Neural cell (in vitro differentiated cells): ENCODE measurements around the gene CACNA1D. TPM values are rescaled to one million over a fixed set of nuclear protein-coding genes. Genes with fewer than 3 reads are reported as not detected.

Experiments
- H2AFZ ChIP-seq: fragments of 200-600, 300-800 bp; sonication (generic), shearing (Covaris generic); 2 replicates; pipeline ENCODE4 v1.6.0; 2014; ENCODE audit warnings: low read depth, mild to moderate bottlenecking, antibody characterized with exemption, low read length, moderate library complexity
- H3F3A ChIP-seq: fragments of 200-600 bp; shearing (Covaris generic); 2 replicates; pipeline ENCODE4 v1.6.1; 2016; ENCODE audit warnings: mild to moderate bottlenecking, moderate library complexity, mixed read lengths, antibody characterized with exemption, low read length; ENCODE audit not compliant: insufficient read depth, poor library complexity, severe bottlenecking
- H3K27ac ChIP-seq: fragments of 200-600, 300-800 bp; sonication (generic), shearing (Covaris generic); 2 replicates; pipeline ENCODE4 v1.5.1; 2014; ENCODE audit warnings: mild to moderate bottlenecking, low read length, moderate library complexity
- H3K27me3 ChIP-seq: fragments of 300-800, 200-600 bp; sonication (generic), shearing (Covaris generic); 2 replicates; pipeline ENCODE4 v1.6.0; 2014; ENCODE audit warnings: mild to moderate bottlenecking, low read depth, low read length, moderate library complexity; ENCODE audit not compliant: insufficient read depth
- H3K36me3 ChIP-seq: fragments of 300-800, 200-600 bp; sonication (generic), shearing (Covaris generic); 2 replicates; pipeline ENCODE4 v1.5.1; 2014; ENCODE audit warnings: mild to moderate bottlenecking, antibody characterized with exemption, low read length, moderate library complexity; ENCODE audit not compliant: insufficient read depth
- H3K4me2 ChIP-seq: fragments of 300-800, 200-600 bp; sonication (generic), shearing (Covaris generic); 2 replicates; pipeline ENCODE4 v1.6.0; 2014; ENCODE audit warnings: mild to moderate bottlenecking, low read length
- H3K4me3 ChIP-seq: fragments of 300-800, 200-600 bp; sonication (generic), shearing (Covaris generic); 2 replicates; pipeline ENCODE4 v1.5.1; 2014; ENCODE audit warnings: mild to moderate bottlenecking, low read length, moderate library complexity
- H3K79me2 ChIP-seq: fragments of 200-600 bp; shearing (Covaris generic); replicated peaks from 2 replicates; pipeline ENCODE4 v1.6.0; 2014; ENCODE audit warnings: mild to moderate bottlenecking, low read length, moderate library complexity; ENCODE audit not compliant: insufficient read depth
- H3K9ac ChIP-seq: fragments of 300-800, 200-600 bp; sonication (generic), shearing (Covaris generic); 2 replicates; pipeline ENCODE4 v1.6.1; 2016; ENCODE audit warnings: mild to moderate bottlenecking, low read length, mixed read lengths
- H3K9me2 ChIP-seq: fragments of 200-600 bp; shearing (Covaris generic); 2 replicates; pipeline ENCODE4 v1.6.1; 2016; ENCODE audit warnings: mild to moderate bottlenecking, low read length, mixed read lengths; ENCODE audit not compliant: insufficient read depth
- H3K9me3 ChIP-seq: fragments of 200-600, 300-800 bp; sonication (generic), shearing (Covaris generic); 2 replicates; pipeline ENCODE4 v1.6.1; 2016; ENCODE audit warnings: mild to moderate bottlenecking, mixed run types, low read length, moderate library complexity, mixed read lengths
- H4K20me1 ChIP-seq: fragments of 200-600 bp; shearing (Covaris generic); 2 replicates; pipeline ENCODE4 v1.6.1; 2016; ENCODE audit warnings: mild to moderate bottlenecking, mixed run types; ENCODE audit not compliant: insufficient read depth
- EP300 ChIP-seq: fragments of 450-650 bp; conservative IDR thresholded peaks from 2 replicates; pipeline ENCODE4 v1.6.1; 2014; ENCODE audit warnings: antibody characterized with exemption, mild to moderate bottlenecking, moderate library complexity; ENCODE audit not compliant: poor library complexity, severe bottlenecking
- EZH2 ChIP-seq: fragments of 200-600, 300-800 bp; shearing (Covaris generic), sonication (generic); IDR thresholded peaks from 2 replicates; pipeline ENCODE4 v1.6.1; 2014; ENCODE audit warnings: antibody characterized with exemption, low read length, borderline replicate concordance, mild to moderate bottlenecking; ENCODE audit not compliant: insufficient read depth, poor library complexity, severe bottlenecking
- MXI1 ChIP-seq: fragments of 450-650 bp; conservative IDR thresholded peaks from 2 replicates; pipeline ENCODE4 v1.6.1; 2014; ENCODE audit warnings: antibody characterized with exemption, mild to moderate bottlenecking; ENCODE audit not compliant: poor library complexity, severe bottlenecking
- POLR2AphosphoS5 ChIP-seq: IDR thresholded peaks from 2 replicates; pipeline ENCODE4 v1.6.1; 2012
- RAD21 ChIP-seq: fragments of 450-650 bp; conservative IDR thresholded peaks from 2 replicates; pipeline ENCODE4 v1.6.1; 2014; ENCODE audit warnings: antibody characterized with exemption, mild to moderate bottlenecking, moderate library complexity
- REST ChIP-seq: IDR thresholded peaks from 2 replicates; pipeline ENCODE4 v1.6.1; 2012; ENCODE audit warnings: borderline replicate concordance
- SMC3 ChIP-seq: fragments of 450-650 bp; conservative IDR thresholded peaks from 2 replicates; pipeline ENCODE4 v1.6.1; 2014; ENCODE audit warnings: antibody characterized with exemption, mild to moderate bottlenecking, moderate library complexity; ENCODE audit not compliant: poor library complexity
- TAF1 ChIP-seq: IDR thresholded peaks from 2 replicates; pipeline ENCODE4 v1.6.1; 2012; ENCODE audit warnings: low read depth
- polyA minus RNA-seq: library from RNA; depleted of rRNA, polyadenylated mRNA; stranded (reverse); fragments of >200 nt; gene quantifications from 2 replicates; pipeline ENCODE4 v1.2.3, GENCODE V29; 2014
- polyA plus RNA-seq: library from polyadenylated mRNA; depleted of rRNA; stranded (reverse); fragments of >200 nt; gene quantifications from 2 replicates; pipeline ENCODE4 v1.2.3, GENCODE V29; 2014
- TF ChIP-seq, protein P1 (sequence below): fragments of 450-650 bp; IDR thresholded peaks from 2 replicates; pipeline ENCODE4 v1.5.1; 2014; ENCODE audit warnings: antibody characterized with exemption, mild to moderate bottlenecking, moderate library complexity; ENCODE audit not compliant: poor library complexity, severe bottlenecking

CACNA1D gene
- 22.5 and 24.9 TPM in 2 replicates for polyA plus RNA-seq
- polyA minus RNA-seq, result 43.1 and 56.5 TPM in 2 replicates

GRCh38 chr3:53493963-53494791, at the start of gene CACNA1D:
TSS of gene CACNA1D (plus strand) at chr3:53494611. CDS start at chr3:53495167, 556 bp downstream.
- H4K20me1 ChIP-seq, result no peaks in the 10 kb centered on the region
- no peaks in the 10 kb centered on the region for H3K9me3 ChIP-seq
- TF ChIP-seq MXI1 (peak; percentile 56), SMC3 (peak; percentile 57), EP300 (peak; percentile 32), RAD21 (peak; percentile 49), REST (no peak), POLR2AphosphoS5 (no peak), TAF1 (no peak), EZH2 (no peak)
- TF ChIP-seq, protein P1, sequence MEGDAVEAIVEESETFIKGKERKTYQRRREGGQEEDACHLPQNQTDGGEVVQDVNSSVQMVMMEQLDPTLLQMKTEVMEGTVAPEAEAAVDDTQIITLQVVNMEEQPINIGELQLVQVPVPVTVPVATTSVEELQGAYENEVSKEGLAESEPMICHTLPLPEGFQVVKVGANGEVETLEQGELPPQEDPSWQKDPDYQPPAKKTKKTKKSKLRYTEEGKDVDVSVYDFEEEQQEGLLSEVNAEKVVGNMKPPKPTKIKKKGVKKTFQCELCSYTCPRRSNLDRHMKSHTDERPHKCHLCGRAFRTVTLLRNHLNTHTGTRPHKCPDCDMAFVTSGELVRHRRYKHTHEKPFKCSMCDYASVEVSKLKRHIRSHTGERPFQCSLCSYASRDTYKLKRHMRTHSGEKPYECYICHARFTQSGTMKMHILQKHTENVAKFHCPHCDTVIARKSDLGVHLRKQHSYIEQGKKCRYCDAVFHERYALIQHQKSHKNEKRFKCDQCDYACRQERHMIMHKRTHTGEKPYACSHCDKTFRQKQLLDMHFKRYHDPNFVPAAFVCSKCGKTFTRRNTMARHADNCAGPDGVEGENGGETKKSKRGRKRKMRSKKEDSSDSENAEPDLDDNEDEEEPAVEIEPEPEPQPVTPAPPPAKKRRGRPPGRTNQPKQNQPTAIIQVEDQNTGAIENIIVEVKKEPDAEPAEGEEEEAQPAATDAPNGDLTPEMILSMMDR, result peak; percentile 21
- peak within 1 kb of the TSS; percentile 56 for H2AFZ ChIP-seq
- no peaks in the 10 kb centered on the region for H3K9me2 ChIP-seq
- peak within 1 kb of the TSS; percentile 63 for H3K9ac ChIP-seq
- H3K79me2 ChIP-seq, result no peaks in the 10 kb centered on the region
- H3K4me3 ChIP-seq, result peak within 1 kb of the TSS; percentile 92
- peak within 1 kb of the TSS; percentile 82 for H3K4me2 ChIP-seq
- H3K36me3 ChIP-seq, result no peaks in the 10 kb centered on the region
- H3F3A ChIP-seq, result no peaks in the 10 kb centered on the region
- H3K27ac ChIP-seq, result peak within 1 kb of the TSS; percentile 15
- peaks cover 24% of the 10 kb centered on the region for H3K27me3 ChIP-seq

DNA sequence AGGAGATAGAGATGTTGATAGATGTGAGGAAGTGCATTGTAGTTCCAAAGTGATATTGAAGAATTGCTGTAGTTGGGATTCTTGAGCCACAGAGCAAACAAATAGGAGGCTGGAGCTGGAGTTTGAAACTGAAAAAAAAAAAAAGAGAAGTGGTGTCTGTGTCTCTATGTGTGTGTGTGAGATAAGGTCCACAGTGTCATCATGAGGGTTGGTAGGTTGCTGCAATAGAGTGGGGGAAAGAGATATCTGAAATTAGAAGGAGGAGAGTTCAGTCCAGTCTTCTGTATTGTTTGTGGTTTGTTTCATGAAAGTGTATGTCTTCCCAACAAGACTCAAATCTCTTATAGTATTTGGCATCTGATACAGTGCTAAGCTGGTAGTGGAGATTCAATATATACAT, 37.3 kb upstream of the CACNA1D start:
- Histone ChIP-seq H3K36me3 (no peaks in the 10 kb centered on the region), H3K9me2 (no peaks in the 10 kb centered on the region), H3K4me2 (no peak overlapping the region), H3F3A (no peaks in the 10 kb centered on the region), H3K4me3 (no peak overlapping the region), H2AFZ (no peak overlapping the region), H3K9me3 (no peaks in the 10 kb centered on the region), H4K20me1 (no peaks in the 10 kb centered on the region), H3K27ac (no peak overlapping the region), H3K27me3 (no peaks in the 10 kb centered on the region), H3K9ac (no peak overlapping the region), H3K79me2 (no peaks in the 10 kb centered on the region)
- TF ChIP-seq SMC3 (no peak), EZH2 (no peak), MXI1 (no peak), RAD21 (no peak), TAF1 (no peak), EP300 (no peak), POLR2AphosphoS5 (no peak), REST (no peak)
- TF ChIP-seq, protein P1, result no peak
